GM12872 (cell line): Measurements from ENCODE around the gene TRMT2A.

Experiments used
- CTCF ChIP-seq: IDR thresholded peaks from 3 replicates; pipeline ENCODE4 v1.5.1; 2011; ENCODE audit warnings: low read depth, mild to moderate bottlenecking, low read length, moderate library complexity; ENCODE audit not compliant: insufficient read depth

Gene TRMT2A

DNA sequence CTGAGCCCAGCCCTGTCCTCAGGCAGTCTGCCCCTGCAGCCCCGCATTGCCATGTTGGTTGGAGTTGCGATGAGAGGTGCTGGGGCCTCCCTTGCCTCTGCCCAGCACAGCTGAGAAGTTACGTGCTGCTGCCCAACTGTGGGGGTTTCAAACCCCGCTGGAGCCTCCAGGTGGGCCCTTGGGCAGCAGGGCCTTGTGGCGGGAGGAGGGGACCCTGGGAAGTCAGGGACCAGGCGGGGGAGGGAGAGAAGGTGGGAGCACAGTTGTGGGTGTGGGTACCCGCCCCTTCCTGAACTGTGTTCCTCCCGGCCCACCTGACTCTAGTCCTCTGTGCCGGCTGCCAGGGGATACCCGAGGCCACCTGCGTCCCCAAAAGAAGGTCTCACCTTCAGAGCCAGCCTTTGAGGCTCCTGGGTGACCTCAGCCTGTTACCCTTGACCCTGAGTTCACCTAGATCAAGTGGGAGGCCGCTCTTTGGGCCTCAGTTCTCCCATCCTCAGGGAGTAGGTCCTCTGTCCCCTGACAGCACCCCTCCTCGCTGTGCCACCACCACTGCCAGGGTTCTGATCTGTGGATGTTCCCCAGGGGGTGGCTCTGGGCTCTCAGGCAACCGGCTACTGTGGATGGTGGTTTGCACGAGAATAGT, 41.5 kb upstream of the TRMT2A start:
- TF ChIP-seq CTCF: no peak

- no peak for TF ChIP-seq CTCF
Measured at GRCh38 chr22:20157430-20158183, 40.6 kb upstream of the TRMT2A start.

- TF ChIP-seq CTCF: peak; percentile 97
Measured at GRCh38 chr22:20156611-20157429, 39.8 kb upstream of the TRMT2A start.

GRCh38 chr22:20156042-20156389, 39.0 kb upstream of the TRMT2A start:
- no peak for TF ChIP-seq CTCF

DNA sequence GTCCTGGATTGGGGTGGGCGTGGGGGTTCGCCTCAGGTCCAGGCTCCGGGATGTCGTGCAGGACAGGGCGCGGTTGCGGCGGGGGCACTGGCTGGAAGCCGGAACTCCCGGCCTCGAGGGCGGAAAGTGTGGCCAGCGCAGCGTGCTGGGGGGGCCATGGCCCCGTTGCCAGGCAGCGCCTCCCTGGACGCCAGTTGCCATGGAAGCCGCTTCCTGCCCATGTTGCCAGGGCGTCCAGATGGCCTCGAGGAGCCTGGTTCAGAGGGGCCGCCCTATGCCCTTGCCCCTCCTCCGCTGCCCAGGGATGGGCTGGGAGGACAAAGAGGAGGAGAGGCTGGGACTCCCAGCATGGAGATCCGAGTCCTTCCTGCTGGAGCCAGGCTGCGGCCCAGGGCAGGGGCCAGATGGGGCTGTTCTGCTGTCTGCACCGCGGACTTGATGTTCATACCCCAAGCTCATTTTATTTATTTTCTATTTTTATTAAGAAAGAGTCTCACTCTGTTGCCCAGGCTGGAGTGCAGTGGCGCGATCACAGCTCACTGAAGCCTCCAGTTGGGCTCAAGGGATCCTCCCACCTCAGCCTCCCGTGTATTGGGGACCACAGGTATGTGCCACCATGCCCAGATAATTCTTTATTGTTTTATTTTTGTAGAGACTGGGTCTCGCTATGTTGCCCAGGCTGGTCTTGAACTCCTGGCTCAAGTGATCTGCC, 38.5 kb upstream of the TRMT2A start:
- no peak for TF ChIP-seq CTCF

DNA sequence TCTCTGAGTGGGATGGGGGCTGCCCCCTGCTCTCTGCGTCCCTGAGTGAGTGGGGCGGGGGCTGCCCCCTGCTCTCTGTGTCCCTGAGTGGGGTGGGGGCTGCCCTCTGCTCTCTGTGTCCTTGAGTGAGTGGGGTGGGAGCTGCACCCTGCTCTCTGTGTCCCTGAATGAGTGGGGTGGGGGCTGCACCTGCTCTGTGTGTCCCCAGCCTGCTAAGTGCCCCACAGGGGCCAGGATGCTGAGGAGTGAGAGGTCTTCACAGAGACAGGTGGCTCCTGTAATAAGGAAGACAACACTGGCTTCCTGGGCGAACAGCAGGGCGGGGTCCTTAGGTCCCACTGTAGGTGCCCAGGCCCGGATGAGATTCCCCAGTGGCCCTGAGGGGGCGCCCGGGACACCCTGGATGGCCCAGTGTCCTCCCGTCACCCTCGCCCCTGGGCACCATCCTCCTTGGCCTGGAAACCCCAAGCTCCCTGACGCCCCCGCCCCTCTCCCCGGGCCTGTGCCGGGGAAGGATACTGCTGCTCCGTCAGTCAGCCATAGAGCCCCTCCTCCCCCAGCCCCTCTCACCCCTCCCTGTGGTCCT, 37.7 kb upstream of the TRMT2A start:
- TF ChIP-seq CTCF: peak; percentile 15; the same call in 1 of the 3 replicates
